D341Med (cell line): ENCODE data around the gene FRA10AC1.
A peak's percentile ranks its signal among the peaks of the same experiment; 100 is the strongest.

Experiments
- DNase-seq: peaks from one replicate; pipeline ENCODE4 v3.0.0; 2012; ENCODE audit warnings: low spot score

The FRA10AC1 gene, protein sequence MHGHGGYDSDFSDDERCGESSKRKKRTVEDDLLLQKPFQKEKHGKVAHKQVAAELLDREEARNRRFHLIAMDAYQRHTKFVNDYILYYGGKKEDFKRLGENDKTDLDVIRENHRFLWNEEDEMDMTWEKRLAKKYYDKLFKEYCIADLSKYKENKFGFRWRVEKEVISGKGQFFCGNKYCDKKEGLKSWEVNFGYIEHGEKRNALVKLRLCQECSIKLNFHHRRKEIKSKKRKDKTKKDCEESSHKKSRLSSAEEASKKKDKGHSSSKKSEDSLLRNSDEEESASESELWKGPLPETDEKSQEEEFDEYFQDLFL

DNA sequence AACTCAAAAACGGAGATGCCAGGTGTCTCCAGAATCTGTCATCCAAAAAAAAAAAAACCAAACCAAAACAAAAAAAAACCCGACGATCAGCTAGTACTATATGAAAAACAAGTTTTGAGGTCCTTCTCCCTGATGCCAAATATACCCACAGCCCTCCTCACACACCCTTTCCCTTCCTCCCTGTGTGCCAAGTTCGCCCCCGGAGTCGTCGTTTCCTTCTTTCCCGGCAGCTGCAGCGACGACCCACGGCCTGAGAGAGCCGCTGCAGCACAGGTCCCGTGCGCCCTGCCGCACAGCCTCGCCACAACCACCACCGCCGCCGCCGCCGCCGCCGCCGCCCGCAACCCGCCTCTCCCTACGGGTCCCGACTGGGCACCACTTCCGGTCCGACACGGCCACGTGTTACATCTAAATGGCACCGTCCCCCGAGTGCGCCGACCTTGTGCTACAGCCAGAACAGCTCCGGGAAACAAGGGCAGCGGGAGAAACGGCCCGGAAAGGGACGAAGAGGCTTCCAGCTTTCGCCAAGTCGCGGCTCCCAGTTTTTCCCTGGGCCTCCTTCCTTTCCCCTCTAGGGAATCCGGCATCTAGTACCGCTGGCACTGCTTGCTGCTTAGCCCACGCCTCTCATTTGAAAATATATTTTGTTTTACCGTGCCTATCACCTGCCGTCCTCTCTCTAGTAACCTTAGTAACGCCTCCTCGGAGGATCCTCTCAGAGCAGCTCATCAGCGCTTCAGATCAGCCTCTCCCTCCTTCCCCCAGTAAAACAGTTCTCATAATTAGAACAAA lies at the start of gene FRA10AC1:
FRA10AC1 (minus strand) TSS at position 383 of the 792 bp plus-strand sequence. CDS start 2,486 bp downstream, outside the sequence.
- peak; percentile 86 for DNase-seq

- DNase-seq = peak; percentile 58
These were observed 49.4 kb upstream of the FRA10AC1 start for GRCh38 chr10:93751832-93752231.

- DNase-seq = no peak
These were observed 48.7 kb upstream of the FRA10AC1 start for GRCh38 chr10:93751124-93751523.

DNA sequence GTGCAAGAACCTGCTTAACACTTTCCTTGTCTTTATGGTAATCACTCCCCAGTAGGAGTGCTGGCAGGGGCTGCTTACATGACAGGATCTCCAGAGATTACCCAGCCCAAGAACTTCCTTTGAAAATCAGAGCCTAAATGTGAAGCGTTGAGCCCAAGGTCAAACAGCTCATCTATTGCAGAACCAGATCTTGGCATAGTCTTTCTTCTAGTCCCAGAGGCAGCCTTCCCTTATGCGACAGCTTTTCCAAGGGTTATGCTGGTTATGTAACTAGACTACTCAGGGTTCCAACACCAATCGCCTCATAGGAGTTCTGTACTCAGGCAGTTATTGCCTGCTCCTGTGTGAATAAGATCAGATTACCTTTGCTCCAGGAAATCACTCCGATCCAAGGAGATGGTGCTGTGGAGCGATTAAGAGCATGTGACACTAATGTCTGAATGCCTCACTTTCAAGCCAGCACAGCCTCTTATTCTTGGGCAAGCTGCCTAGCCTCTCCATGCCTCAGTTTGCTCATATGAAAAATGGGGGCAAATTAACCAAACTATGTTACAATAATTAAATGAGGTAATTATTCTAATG lies 46.9 kb upstream of the FRA10AC1 start:
- no peak for DNase-seq

DNA sequence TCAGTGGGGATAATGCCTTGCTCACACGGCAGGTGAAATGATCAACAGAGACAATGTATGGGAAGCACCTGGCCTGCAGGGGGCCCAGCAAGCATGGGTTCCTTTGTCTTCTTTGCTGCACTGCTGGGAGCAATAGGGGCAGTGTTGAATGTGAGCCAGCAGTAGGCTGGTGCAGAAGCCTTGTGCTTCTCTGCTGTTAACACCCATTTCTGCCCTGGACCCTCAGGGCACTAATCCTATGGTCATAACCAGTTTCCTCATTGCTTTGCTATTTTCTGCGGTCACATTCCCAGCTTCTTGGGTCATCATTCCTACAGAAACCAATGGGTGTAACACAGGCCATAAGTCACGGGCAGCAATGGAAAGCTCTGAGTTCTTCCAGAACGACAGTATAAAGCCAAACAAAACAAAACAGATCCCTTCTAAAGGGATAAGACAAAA lies 44.5 kb upstream of the FRA10AC1 start:
- DNase-seq = peak; percentile 50

- peak; percentile 72 for DNase-seq
These were observed 43.1 kb upstream of the FRA10AC1 start for GRCh38 chr10:93745408-93746065.

GRCh38 chr10:93742633-93743349 lies 40.4 kb upstream of the FRA10AC1 start:
- no peak for DNase-seq

- DNase-seq = no peak
These were observed 39.0 kb upstream of the FRA10AC1 start for GRCh38 chr10:93741367-93741766.

- DNase-seq = no peak
These were observed 23.6 kb upstream of the FRA10AC1 start for GRCh38 chr10:93726024-93726423.

DNA sequence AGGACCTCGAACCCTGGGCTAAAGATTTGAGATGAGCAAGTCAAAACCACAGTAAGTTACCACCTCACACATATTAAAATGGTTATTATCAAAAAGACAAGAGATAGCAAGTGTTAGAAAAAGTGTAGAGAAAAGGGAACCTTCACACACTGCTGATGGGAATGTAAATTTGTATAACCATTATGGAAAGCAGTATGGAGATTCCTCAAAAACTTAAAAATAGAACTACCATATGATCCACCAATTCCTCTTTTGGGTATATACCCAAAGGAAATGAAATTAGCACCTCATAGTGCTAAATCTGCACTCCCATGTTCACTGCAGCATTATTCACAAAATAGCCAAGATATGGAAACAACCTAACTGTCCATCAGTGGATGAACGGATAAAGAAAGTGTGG lies 20.8 kb upstream of the FRA10AC1 start:
- DNase-seq = no peak

GRCh38 chr10:93722550-93722949 lies 20.2 kb upstream of the FRA10AC1 start:
- no peak for DNase-seq

DNA sequence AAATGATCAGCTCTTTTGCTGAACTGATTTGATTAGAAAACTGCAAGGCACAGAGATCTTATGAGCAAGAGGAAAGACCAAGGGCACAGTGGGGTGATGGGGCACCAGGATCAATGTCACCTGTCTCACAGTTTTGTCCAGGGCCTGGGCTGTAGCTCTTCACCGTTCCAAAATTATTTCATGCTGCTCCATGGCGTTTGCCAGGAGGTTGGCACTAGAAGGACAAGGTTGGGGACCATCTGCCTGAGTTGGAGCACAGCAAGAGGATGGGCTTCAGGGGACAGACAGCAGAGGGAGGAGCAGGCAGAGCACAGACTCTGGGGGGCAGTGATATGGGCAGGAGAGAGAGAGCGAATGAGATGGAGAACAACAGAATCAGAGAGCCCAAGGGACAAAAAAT lies 17.5 kb upstream of the FRA10AC1 start:
- no peak for DNase-seq

DNA sequence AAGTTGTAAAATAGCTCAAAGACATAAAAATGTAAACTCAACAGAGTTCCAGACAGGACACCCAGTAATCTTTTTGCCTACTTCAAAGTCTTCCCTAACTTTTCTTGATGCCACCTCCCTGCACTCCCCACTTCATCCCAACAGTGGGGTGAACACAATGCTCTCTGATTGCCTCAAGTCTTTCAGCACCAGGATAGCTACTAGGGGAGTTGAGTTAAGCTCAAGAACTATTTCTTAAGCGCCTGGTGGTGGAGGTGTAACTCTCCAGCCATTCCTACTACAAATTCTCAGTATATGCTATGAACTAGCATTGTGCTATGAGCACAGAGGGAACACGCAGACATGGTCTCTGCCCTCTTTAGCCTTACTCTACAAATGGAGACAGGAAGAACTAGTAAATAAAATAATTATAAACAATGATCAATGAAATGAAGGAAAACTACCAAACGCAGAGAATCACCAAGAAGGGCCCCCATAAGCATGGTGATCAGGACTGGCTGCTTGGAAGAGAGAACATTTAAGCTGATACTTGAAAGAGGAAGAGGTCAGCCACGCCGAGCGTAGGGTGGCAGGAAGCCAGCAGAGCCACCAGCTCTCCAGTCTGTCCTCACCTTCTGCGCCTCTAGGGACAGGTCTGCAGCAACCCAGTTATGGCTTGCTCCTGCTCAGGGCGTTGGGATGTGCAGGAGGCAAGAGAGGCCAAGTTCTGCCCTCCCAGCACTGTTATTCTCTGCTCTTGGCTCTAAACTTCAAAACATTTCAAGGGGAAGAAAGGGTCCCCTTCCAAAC lies 16.7 kb upstream of the FRA10AC1 start:
- no peak for DNase-seq

GRCh38 chr10:93716766-93717165 lies 14.4 kb upstream of the FRA10AC1 start:
- no peak for DNase-seq

GRCh38 chr10:93715345-93715744 lies 13.0 kb upstream of the FRA10AC1 start:
- no peak for DNase-seq

GRCh38 chr10:93712593-93712992 lies 10.2 kb upstream of the FRA10AC1 start:
- DNase-seq = no peak

GRCh38 chr10:93711891-93712290 lies 9.5 kb upstream of the FRA10AC1 start:
- DNase-seq = no peak

- no peak for DNase-seq
These were observed 8.0 kb upstream of the FRA10AC1 start for GRCh38 chr10:93710333-93710909.

- no peak for DNase-seq
These were observed 5.2 kb upstream of the FRA10AC1 start for GRCh38 chr10:93707623-93708022.

- DNase-seq = no peak
These were observed 2.1 kb upstream of the FRA10AC1 start for GRCh38 chr10:93704451-93704850.

DNA sequence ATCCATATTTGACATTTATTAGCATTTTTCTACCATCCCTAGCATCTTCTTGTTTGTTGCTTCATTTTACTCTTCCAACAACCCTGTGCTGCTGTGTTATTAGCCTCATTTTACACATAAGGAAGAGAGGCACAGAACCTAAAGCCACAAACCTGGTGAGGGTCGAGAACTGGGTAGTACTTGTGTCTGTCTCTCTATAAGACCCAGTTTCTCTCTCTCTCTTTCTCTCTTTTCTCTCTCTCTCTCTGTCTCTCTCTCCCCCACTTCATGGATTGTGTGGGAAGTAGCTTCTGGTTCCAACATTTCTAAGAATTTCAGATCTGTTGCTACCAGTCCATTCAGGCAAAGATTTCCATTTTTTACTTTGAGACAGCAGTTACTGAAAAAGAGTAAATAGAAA lies 1.4 kb upstream of the FRA10AC1 start:
- no peak for DNase-seq
